HS-5 (cell line): ENCODE results near the gene ANKH.

ENCODE experiments used
- DNase-seq: peaks from one replicate; pipeline ENCODE4 v3.0.0-alpha.2; 2012; ENCODE audit warnings: low read depth

Gene ANKH

GRCh38 chr5:14734396-14734795 is 137.2 kb downstream of the ANKH start:
- no peak for DNase-seq

- DNase-seq = no peak
Observed at GRCh38 chr5:14733661-14734060, 137.9 kb downstream of the ANKH start.

- DNase-seq = no peak
Observed at GRCh38 chr5:14732991-14733390, 138.6 kb downstream of the ANKH start.

- no peak for DNase-seq
Observed at GRCh38 chr5:14730881-14731280, 140.7 kb downstream of the ANKH start.

- DNase-seq = no peak
Observed at GRCh38 chr5:14730466-14730865, 141.1 kb downstream of the ANKH start.

GRCh38 chr5:14729448-14730385 is 141.9 kb downstream of the ANKH start:
- DNase-seq = no peak

GRCh38 chr5:14728459-14728938 is 143.1 kb downstream of the ANKH start:
- no peak for DNase-seq

GRCh38 chr5:14727928-14728458 is 143.6 kb downstream of the ANKH start:
- DNase-seq = no peak

GRCh38 chr5:14727428-14727865 is 144.1 kb downstream of the ANKH start:
- DNase-seq = no peak

GRCh38 chr5:14726066-14726838 is 145.3 kb downstream of the ANKH start:
- DNase-seq = no peak

GRCh38 chr5:14724633-14725032 is 146.9 kb downstream of the ANKH start:
- no peak for DNase-seq

GRCh38 chr5:14723701-14724132 is 147.9 kb downstream of the ANKH start:
- no peak for DNase-seq

GRCh38 chr5:14722923-14723322 is 148.7 kb downstream of the ANKH start:
- no peak for DNase-seq

- DNase-seq = no peak
Observed at GRCh38 chr5:14721990-14722656, 149.5 kb downstream of the ANKH start.

GRCh38 chr5:14720236-14720923 is 151.2 kb downstream of the ANKH start:
- DNase-seq = no peak

GRCh38 chr5:14718778-14719177 is 152.8 kb downstream of the ANKH start:
- DNase-seq = no peak

GRCh38 chr5:14716755-14717752 is 154.5 kb downstream of the ANKH start:
- no peak for DNase-seq

- no peak for DNase-seq
Observed at GRCh38 chr5:14715481-14715880, 156.1 kb downstream of the ANKH start.

- DNase-seq = no peak
Observed at GRCh38 chr5:14714706-14715105, 156.9 kb downstream of the ANKH start.
